NCI-H146 treated with DMSO at 0.1 percent for 48 hours (cell line): ENCODE data around the gene IFRD1.
"Not testable (repeated sequence)": the region's sequence is repeated elsewhere in the genome, so short reads cannot be mapped to it uniquely, and the experiment has no call there.

Experiments
- DNase-seq: peaks from one replicate; lab custom pipeline; 2025; ENCODE audit not compliant: unreplicated experiment; lab: John Stamatoyannopoulos, UW

Gene IFRD1

GRCh38 chr7:112511451-112512202 is 61.4 kb downstream of the IFRD1 start:
- DNase-seq, result peak; percentile 3

- DNase-seq, result no peak
These were observed 62.4 kb downstream of the IFRD1 start for GRCh38 chr7:112512451-112513210.

GRCh38 chr7:112515989-112516388 is 65.7 kb downstream of the IFRD1 start:
- DNase-seq, result no peak

GRCh38 chr7:112516418-112516817 is 66.2 kb downstream of the IFRD1 start:
- not testable (repeated sequence) for DNase-seq

- DNase-seq, result no peak
These were observed 67.2 kb downstream of the IFRD1 start for GRCh38 chr7:112517487-112517886.

- no peak for DNase-seq
These were observed 70.5 kb downstream of the IFRD1 start for GRCh38 chr7:112520787-112521186.

GRCh38 chr7:112521942-112522341 is 71.7 kb downstream of the IFRD1 start:
- no peak for DNase-seq

- no peak for DNase-seq
These were observed 73.6 kb downstream of the IFRD1 start for GRCh38 chr7:112523871-112524270.
